Activated gamma-delta T cell (primary cell): ENCODE measurements around the gene MEN1.

Experiments used
- DNase-seq: peaks from one replicate; lab custom pipeline; 2025; lab: John Stamatoyannopoulos, UW

Gene MEN1

DNA sequence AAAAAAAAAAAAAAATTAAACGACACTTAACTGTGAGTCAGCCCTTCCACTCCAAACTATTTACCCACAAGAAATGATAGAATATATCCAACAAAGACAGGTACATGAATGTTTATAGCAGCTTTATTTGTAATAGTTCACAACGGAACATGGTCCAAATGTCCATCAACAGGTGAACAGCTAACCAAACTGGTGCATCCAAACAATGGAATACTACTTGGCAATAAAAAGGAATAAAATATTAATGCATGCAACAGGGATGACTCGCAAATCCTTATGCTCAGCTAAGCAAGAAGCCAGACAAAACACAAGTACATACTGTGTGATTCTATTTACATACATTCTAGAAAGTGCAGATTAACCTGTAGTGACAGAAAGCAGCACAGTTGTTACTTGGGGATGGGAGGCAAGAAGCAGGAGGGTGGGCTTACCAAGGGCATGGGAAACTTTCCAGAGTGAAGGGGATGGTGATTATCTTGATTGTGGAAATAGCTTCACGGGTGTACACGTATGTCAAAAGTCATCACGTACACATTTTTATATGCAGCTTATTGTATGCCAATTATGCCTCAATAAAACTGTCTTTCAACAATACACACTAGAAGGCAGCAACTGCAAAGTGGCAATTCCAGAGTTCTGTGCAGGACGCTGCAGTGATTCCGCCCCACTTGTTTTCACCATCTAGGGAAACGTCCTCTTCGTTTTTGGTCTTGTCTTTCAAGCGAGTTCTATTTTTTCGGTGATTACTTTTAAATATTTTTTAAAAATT is 25.4 kb downstream of the MEN1 start:
- no peak for DNase-seq

DNA sequence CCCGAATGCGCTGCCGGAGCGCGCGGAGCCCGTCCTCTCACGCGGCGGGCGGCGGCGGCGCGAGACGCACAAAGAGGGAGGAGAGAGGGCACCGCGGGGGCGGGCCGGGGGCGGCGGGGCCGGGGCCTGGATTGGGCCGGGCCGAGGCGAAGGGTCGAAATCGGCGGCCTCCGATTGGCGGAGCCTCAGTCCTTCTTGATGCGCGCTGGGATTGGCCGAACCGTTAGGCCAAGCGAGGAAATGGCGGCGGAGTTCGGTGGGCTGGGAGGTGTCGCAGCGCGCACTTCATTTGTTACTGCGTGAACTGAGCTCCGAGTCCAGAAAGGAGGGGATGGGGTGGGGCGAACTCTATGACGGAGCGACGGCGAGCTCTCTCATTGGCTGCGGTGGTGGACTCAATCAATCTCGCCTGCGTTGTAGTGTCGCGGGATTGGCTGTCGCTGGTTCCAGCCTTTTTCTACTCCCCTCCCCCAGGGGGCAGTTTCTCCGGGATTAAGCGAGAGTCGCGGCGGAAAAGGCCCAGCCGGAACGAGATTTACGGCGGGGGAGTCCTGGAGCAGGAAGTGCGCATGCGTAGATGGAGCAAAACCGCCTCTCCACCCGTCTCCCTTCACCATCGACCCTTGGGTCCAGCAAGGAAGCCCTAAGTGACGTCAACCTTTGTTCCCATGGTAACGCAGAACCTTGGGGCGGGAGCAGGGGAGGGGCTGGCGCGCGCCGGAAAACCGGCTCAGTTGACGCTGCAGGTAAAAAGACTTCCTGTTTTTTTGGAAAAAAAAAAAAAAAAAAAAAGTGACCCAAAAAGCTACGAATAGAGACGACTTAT is 31.7 kb downstream of the MEN1 start, which contains the start of gene SF1:
Gene SF1, minus strand, starts transcription at position 70 of the 826 bp plus-strand sequence. CDS start 150 bp downstream, outside the sequence.
- DNase-seq: peak; percentile 96

DNA sequence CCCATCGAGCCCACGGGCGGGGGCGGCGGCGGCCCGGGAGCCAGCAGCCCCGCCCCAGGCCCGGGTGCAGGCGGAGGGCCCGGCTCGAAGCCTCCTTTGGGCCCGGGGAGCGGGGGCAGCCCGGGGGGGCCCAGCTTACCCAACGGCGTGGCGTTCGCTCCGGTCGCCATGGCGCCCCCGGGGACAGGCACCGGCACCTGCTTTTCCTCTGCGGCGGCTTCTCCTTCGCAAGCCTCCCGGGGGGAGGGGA is 32.2 kb downstream of the MEN1 start:
- no peak for DNase-seq

DNA sequence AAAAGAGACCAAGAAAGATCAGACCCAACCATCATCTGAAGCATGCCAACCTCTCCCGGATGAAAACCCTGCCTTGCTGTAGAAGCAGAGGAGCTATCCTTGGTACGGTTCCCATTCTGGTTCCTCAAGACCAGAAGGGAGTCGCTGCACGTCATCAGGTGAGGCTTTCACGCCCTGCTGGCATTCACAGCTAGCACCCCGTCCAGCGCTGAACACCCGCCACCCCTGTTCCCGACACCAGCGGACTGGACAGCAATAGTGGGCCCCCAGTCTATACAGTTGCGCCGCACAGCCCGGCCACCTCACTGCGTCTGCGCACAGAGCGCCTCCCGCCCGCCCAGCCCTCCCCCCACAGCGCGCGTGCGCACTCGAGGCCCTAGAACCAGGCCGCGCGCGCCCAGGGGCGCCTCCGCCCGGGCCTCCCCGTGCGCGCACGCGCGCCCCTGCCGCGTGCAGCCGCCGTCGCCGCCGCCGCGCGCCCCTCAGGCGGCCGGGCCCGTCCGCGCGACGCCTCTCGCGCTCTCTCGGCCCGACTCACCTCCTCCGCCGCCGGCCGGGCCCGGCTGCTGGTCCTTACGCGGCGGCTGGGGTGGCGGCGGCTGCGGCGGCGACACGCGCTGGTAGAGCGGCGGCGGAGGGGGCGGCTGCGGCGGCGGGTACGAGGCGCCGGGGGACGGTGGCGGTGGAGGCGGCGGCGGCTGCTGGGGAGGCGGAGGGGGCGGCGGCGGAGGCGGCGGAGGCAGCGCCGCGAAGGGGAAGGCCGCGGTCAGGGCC is 32.7 kb downstream of the MEN1 start:
- DNase-seq: peak; percentile 78

DNA sequence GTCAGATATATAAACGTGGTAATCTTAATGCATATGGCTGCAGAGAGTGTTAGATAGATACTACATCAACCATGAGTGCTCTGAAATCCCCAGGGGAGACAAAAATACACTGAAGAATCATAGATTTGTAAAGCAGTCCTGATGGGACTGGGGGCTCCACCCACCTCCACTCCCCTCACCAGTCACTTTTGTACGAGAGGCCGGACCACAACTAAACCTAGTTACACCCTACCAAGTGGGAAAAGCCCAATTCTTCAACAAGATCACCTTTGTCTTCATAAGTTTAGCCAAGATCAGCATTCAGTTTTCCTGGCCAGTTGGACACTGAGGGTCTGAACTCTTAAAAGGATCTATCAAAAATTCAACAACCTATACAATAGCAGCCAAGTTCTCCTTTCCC is 33.5 kb downstream of the MEN1 start:
- no peak for DNase-seq

DNA sequence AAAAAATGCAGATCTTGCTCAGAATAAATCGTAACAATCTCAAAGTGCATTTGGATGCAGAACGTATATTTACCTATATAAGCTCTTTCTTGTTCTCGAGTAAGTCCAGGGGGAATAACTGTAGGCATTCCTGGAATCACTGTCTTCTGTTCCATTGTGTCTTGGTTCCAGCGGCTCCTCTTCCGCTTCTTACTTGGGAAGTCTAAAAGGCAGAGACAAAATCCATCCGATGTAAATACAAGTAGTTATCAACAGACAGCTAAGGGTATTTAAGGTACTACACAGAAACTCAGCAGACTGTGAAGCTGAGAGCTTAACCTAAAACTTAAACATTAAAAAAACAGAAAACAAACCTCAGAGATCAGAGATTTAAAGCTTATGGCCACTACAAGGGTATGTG is 33.9 kb downstream of the MEN1 start:
- DNase-seq: no peak

DNA sequence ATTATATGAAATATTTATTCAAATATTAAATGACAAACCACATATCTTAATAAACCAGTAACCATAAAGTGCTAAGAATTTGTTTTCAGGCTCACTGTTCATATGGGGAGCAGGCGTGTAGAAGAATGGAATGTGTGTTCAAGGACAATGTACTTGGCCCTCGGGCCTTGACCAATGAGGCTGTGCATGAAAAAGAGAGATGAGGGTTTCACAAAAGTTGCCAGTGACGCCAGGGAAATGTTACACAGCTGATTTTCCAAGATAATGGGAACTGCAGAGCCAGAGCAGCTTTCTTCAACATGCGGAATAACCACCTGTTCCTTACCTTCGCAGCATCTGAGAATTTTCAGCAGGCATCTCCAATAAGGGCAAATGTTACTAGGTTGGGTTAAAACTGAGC is 36.2 kb downstream of the MEN1 start:
- no peak for DNase-seq

DNA sequence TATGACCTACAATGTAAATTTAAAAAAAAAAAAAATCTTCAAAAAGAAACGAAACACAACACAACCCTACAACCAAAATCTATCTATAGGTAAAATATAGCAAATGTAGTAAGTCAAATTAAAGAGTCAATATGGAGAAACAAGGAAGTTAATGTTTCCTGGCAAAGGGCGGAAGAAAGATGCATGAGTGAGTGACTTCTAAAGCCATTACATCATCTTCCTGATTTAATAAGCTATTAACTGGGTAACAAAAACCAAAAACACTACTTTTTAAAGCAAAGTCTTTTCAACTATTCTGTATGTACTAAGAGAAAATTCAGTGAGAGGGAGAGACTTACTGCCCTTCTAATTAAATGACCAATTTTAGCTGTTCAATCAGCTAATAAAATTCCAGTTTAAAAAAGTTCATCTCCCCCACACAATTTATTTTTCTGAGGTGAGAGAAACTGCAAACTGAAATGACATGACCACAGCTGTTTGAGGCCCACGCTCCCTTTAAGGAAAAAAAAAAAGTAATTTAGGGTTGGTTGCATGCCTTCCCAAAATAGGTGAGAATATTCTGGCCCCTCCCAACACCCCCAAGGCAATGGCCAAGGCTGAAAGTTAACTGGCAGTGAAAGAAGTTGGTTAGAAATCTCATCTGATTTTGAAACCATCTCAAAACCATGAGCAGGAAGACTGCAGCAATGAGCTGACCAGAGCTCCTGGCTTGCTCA is 37.9 kb downstream of the MEN1 start:
- no peak for DNase-seq

DNA sequence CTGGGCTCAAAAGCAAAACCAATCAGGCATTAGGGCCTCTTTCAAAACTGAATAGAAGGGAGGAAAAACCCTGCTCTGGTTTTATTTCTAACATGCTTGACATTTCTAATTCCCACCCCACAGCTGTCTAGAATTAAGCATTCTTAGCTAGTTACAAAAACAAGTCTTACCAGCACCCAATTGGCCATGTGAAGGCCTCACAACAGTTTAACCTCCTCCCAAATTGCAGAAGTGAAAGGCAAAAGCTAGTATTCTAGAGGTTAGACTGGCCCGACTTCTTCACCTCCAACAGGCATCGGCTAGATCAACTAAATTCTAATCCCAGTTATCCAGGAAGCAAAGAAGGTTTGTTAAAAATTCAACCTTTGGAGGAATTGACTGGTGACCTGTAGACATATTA is 38.5 kb downstream of the MEN1 start:
- DNase-seq: no peak

DNA sequence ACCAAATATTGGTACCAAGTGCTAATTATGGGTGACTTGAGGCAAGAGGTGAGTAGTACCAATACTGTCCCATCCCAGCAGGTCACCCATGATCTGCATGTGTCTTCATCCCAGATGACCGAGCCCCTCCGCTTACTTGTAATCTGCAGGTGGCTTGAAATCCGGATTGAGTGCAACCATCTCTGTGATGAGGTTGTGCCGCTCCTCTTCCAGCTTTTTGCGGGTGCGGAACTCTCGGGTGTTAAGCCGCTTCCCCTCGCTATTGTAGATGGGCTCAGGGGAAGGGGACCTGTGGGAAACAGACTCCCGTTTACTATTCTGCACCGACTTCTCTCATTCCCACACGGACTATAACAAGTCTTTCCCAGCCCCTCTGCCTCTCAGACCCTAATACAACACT is 40.2 kb downstream of the MEN1 start:
- DNase-seq: no peak

DNA sequence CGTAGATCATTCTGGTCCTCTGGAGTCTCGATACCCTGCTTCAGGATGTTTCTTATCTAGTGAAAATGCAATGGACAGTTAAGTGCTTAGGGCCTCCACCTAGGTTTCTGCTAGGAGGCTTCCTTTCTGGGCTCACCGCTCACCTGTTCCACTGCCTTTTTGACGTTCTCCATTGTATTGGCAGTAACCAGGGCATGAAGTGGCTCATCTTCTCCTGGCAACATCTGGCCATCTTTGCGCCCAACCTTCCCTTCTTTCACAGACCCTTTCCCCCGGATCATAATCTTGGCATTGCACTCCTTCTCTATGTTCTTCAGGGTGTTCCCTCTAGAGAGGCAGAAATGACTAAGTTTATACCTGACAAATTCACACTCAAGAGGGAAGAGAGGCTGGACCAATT is 41.1 kb downstream of the MEN1 start:
- no peak for DNase-seq

DNA sequence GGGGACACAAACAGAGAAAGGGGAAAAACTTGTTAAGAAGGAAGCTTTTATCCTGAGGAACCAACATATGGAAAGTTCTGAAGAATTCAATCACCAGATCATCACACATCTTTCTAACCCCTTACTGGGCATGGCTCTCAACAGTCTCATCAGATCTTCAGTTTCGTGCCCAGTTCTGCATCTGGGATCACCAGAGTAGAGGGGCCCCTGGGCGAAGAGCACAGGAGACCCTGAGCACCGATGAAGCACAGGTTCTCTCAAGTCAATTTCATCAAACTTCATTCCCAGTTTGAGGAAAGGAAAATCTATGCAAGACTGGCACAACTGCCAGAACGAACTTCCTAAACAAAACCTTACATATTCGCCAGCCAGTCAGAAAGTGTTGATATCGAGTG is 42.1 kb downstream of the MEN1 start:
- no peak for DNase-seq

DNA sequence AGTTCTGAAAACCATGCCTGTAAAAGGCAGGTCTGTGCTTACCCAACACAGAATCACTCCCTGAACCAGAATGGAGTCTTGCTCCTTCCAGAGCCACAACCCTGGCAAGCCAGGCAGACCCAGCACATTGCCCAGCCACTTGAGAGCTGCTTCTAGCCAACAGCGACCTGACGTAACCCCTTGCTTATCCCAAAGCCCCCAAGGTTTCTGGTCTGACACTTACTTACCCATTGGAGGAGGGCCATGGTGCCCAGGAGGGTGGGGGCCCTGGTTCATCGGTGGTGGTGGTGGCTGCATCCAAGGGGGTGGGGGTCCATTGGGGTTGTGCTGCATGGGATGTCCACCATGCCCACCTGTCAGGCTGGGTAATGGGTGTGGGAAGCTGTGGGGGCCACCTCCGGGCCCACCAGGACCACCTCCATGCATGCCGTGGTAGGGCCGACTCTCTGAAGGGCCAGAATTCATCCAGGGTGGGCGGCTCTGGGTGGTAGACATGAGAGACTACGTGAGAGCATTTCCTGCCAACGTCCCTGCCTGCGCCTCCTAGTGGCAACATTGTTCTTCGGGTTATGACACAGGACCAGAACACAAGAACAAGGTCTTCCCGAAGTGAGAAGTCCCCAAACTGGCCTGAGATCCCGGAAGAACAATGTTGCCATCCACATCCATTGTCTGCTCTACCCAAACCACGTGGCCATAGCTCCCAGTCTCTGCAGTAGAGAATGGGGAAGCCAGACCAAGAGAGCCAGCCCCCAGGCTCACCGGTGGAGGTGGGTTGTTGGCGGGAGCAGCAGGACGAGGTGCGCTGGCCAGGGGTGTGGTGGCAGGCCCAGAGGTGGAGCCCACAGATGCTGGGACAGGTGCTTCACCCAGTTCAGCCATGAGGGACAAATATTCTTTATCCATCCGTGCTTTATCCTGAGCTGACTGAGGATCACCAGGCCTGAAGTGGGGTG is 42.7 kb downstream of the MEN1 start:
- no peak for DNase-seq

DNA sequence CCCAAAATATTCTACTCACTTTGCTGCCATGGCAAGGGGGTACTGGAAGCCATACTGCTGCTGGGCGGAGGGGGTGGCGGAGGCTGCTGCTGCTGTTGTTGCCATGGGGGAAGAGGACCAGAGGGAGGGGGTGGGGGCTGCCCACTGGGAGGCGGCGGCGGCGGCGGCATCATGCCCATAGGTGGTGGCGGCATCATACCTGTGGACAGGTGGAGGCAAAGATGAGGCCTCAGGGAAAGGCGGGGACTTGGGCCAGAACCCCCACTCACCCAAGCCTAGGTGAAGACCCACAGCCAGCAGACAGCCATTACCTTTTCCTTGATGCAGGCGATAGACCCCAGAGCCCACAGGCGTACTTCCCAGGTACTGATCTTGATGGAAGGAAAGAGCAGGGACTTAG is 43.5 kb downstream of the MEN1 start:
- no peak for DNase-seq

DNA sequence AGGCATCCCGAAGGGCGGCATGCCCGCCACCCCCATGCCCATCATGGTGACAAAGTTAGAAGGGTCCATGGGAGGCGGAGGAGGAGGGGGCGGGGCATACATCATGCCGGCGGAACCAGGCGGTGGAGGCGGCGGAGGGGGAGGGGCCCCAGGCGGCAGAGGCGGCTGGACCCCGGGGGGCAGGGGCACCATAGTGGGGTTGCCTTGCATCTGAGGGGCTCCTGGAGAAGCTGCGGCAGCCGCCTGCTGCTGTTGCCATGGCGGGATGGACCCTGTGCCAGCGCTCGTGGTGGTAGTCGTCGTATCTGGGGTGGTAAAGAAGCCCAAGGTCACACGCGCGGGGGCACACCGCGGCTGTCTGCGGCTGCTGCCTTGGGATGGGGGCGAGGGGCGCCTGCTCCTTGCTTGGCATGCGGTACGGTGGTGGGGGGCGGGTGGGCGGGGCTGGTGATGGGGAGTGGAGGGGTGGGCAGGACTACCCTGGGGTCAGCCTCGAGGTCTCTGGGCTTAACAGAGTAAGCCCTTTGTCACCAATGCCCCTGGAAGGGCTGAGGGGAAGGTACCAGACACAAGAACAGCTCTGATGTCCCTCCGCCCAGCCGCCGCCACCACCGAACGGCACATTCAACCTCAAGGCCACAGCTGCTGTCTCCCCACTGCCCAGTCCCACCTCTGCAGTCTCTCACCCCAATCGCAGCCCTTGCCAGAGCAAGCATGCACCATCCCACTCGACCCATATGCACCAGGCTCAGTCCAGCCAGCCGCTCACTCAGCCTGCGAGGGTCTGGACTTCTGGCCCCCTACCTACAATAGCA is 44.3 kb downstream of the MEN1 start:
- DNase-seq: no peak

DNA sequence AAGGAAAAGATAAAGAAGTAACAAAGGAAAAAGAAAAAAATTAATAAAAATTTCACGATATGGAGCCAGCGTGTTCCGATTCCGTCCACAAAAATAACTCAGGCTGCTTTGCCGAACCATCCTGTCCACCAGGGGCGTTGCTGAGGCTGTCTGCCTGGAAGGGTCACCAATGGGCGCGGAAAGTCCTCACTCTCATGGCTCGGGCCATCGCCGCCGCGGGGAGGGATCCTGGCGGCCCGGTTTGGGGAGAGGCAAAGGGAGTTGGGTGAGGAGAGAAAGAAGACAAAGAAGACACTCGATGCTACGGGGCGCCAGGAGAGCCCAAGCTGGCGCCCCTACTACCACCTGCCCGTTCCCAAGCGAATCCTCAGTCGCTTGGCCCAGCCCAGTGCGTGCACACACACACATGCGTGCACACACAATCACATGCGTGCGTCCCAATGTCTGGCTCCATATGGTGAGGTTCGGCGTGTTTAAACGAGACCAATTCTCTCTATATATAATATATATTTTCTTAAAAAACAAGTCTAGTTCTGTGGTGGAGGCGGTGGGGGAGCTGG is 45.0 kb downstream of the MEN1 start:
- no peak for DNase-seq

DNA sequence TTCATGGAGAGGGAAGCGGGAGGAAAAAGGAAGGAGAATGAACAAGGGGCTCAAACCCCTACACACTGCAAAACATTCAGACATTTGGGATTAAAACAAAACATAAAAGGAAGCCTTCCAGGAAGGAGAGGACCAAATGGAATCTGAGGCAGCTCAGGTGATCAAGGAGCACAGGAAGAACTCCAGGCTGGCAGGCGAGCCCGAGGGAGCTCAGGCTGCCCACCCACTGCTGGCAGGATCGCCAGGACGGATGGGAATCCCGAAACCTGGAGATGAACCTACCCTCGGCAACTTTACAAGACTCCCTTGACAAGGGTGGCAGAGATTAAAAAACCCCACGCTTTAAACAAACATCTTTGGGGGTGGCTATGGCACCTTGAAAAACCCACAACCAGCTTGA is 45.6 kb downstream of the MEN1 start:
- no peak for DNase-seq

DNA sequence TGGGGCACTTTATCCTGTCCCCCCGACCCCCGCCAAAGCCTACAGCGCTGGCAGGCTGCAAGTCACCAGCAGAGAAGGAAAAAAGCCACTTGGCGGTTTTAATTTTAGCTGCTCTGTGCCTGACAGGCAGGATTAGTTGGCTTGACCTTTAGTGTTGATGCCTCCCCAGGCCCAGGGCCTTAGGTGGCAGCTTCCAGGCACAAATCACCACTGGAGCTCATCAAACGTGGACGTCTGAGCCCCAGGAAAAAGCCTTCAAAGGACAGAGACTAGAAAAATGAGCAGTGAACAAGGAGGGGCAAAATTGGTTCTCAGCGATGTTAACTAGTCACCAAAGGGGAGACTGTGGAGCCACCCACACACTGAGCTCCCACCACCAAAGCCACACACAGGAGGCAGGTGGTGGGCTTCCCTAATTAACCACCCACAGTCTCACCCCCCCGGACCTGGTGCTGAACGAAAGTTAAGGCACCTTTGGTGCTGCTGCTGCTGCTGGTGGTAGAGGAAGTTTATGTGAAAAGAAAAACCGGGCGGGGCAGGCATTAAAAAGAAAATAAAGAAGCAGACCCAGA is 46.2 kb downstream of the MEN1 start:
- DNase-seq: no peak

DNA sequence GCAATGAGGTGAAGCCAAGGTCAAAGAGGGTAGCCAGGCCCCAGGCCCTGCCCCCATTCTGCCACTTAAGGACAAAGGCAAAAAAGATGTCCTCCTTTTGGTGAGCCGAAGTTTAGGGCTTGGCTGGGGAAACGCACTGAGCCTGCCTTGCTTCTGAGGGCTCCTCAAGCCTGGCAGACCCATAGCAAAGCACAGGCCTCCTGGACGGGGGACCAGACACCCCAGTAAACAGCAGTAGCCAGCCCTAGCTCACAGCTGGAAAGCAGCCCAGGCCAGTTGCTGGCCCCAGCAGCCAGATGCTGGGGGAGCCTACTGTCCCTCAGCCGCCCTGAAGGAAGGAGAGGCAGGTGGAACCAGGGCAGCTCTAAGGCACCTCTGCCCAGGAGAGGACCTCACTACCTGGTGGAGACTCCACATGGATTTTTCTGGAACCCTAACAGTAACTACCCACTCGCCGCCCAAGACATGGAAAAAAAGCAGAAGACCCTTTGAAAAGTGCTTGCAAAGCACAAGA is 46.8 kb downstream of the MEN1 start:
- no peak for DNase-seq
